Peyer's patch (tissue), 4 donors: Measurements from ENCODE around the gene GAN.

ENCODE experiments used
- POLR2A ChIP-seq, 2 donors: fragments of 450-650 bp; IDR thresholded peaks; one replicate each; pipeline ENCODE4 v1.5.1; 2017; ENCODE audit warnings: antibody characterized with exemption in 2 of 2, mild to moderate bottlenecking in 2 of 2, moderate library complexity in 2 of 2
- TF ChIP-seq, protein P1 (sequence below), 6 experiments: fragments of 450-650 bp in 4 of 6; fragments of 200-600 bp in 2 of 6; sonication (generic) in 1 of 6; IDR thresholded peaks; one replicate each; pipeline ENCODE4 v1.5.1; 2017 to 2019; ENCODE audit warnings: antibody characterized with exemption in 6 of 6, mild to moderate bottlenecking in 3 of 6, moderate library complexity in 1 of 6

GRCh38 chr16:81286190-81286589, 28.6 kb upstream of the GAN start:
- TF ChIP-seq, protein P1, sequence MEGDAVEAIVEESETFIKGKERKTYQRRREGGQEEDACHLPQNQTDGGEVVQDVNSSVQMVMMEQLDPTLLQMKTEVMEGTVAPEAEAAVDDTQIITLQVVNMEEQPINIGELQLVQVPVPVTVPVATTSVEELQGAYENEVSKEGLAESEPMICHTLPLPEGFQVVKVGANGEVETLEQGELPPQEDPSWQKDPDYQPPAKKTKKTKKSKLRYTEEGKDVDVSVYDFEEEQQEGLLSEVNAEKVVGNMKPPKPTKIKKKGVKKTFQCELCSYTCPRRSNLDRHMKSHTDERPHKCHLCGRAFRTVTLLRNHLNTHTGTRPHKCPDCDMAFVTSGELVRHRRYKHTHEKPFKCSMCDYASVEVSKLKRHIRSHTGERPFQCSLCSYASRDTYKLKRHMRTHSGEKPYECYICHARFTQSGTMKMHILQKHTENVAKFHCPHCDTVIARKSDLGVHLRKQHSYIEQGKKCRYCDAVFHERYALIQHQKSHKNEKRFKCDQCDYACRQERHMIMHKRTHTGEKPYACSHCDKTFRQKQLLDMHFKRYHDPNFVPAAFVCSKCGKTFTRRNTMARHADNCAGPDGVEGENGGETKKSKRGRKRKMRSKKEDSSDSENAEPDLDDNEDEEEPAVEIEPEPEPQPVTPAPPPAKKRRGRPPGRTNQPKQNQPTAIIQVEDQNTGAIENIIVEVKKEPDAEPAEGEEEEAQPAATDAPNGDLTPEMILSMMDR (IDR thresholded peaks at IDR 0.05): no peak
- TF ChIP-seq POLR2A (IDR thresholded peaks at IDR 0.05): no peak
